ENCODE measurements around the gene ADAMTS17.

- TF ChIP-seq ZNF274 (IDR thresholded peaks at IDR 0.05; ENCODE audit: low read depth, low read length): no peak
- no peak for TF ChIP-seq YY1 (IDR thresholded peaks at IDR 0.05; ENCODE audit: insufficient read depth, insufficient read length)
These were observed 132.7 kb downstream of the ADAMTS17 start for GRCh38 chr15:100208921-100209603.
